Stimulated activated CD4-positive, alpha-beta T cell treated with anti-CD3 and anti-CD28 coated beads, Interleukin-15, amount 100 ng/mL, for 48 hours (primary cell): ENCODE data around the gene MAP2K7.
"Not testable (repeated sequence)": the region's sequence is repeated elsewhere in the genome, so short reads cannot be mapped to it uniquely, and the experiment has no call there.

Experiments
- DNase-seq, 2 donors: peaks; one replicate each; pipeline ENCODE4 v3.0.0-alpha.2; 2020; ENCODE audit warnings: low read depth in 2 of 2

Gene MAP2K7

GRCh38 chr19:7907544-7907943, 3.9 kb downstream of the MAP2K7 start:
- no peak for DNase-seq

GRCh38 chr19:7908078-7908699, 4.5 kb downstream of the MAP2K7 start:
- no peak for DNase-seq

GRCh38 chr19:7908742-7909461, 5.2 kb downstream of the MAP2K7 start:
- DNase-seq: no peak

GRCh38 chr19:7909471-7910067, 5.9 kb downstream of the MAP2K7 start:
- no peak for DNase-seq

- DNase-seq: no peak
Observed at GRCh38 chr19:7910321-7911161, 6.9 kb downstream of the MAP2K7 start.

- no peak for DNase-seq
Observed at GRCh38 chr19:7911508-7912143, 7.9 kb downstream of the MAP2K7 start.

- no peak for DNase-seq
Observed at GRCh38 chr19:7912144-7912696, 8.5 kb downstream of the MAP2K7 start.

GRCh38 chr19:7912697-7913564, 9.3 kb downstream of the MAP2K7 start:
- no peak for DNase-seq

- DNase-seq: no peak
Observed at GRCh38 chr19:7913652-7914051, 10.0 kb downstream of the MAP2K7 start.

GRCh38 chr19:7914099-7914498, 10.4 kb downstream of the MAP2K7 start:
- DNase-seq: no peak

GRCh38 chr19:7914598-7915045, 10.9 kb downstream of the MAP2K7 start, which contains the start of gene TGFBR3L:
Gene TGFBR3L, plus strand, starts transcription at chr19:7914830.
- no peak for DNase-seq

GRCh38 chr19:7915250-7916102, 11.8 kb downstream of the MAP2K7 start:
- DNase-seq: no peak

- DNase-seq: peak; percentile 48 to 49
Observed at GRCh38 chr19:7916103-7916954, 12.7 kb downstream of the MAP2K7 start.

GRCh38 chr19:7916955-7917266, 13.2 kb downstream of the MAP2K7 start:
- DNase-seq: no peak

- DNase-seq: peak in 1 of 2 donors; percentile 43
Observed at GRCh38 chr19:7917267-7918061, 13.8 kb downstream of the MAP2K7 start.

GRCh38 chr19:7918062-7918614, 14.5 kb downstream of the MAP2K7 start:
- DNase-seq: not testable (repeated sequence)
